Activated CD4-positive, alpha-beta T cell treated with anti-CD3 and anti-CD28 coated beads for 4 hours (primary cell): ENCODE data around the gene GNAI3.

Source experiments
- DNase-seq, 2 donors: peaks; one replicate each; pipeline ENCODE4 v3.0.0-alpha.2; 2020

The GNAI3 gene

GRCh38 chr1:109546311-109547109 lies 1.9 kb upstream of the GNAI3 start:
- DNase-seq = peak; percentile 86 to 94

DNA sequence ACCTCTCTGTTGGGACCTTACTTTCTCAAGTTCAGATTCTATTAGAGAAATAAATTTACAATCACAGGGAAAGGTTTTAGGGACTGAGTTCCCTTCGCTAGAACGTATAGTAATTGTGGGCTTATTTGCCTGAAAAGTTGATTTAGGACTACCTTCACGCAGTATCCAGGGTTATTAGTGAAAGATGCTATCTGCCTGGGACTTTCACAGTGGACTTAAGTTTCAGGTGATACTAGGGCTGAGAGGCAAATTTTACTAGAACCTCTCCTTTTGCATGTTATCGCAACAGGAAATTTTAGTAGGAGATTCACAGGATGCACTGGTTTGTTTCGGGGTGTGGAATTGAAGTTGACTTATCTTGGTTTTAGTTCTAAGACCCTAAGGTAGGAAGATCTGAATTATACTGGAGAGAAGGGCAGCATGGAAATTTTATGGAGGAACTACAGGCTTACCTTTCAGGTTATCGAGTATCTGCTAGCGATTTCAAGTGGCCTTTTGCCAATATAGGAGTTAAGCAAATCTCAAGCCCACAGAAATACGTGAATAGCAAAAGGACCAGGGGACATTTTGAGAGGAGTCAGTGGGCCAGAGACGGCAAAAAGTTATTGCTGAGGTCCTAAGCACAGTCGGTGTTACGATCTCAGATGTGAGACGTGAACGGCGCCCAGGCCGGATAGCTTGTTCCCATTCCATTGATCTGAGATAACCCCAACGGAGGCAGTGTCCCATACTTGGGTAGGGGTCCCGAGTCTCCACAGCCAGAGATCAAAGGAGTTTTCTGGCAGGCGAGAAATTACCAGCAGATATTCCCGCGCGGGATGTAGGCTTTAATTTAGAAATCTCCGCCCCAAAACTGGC lies 723 bp upstream of the GNAI3 start:
- peak; percentile 12 to 17 for DNase-seq

DNA sequence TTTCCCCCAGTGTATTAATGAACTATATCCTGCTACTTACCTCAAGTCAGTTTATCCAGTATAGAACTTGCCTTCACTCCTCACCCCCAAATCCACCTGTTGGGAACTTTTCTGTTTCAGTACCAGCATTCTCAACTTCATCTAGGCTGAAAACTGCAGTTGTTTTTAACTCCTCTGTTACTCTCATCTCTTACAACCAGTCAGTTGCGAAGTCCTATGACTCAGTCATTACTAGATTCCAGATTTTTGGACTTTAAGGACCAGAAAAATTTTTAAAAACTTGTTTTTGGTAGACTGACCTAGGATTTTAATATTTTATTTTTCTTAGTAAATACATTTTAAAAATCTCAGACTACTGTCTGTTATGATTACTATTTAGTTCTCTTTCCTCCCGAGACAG lies 8.1 kb downstream of the GNAI3 start:
- DNase-seq = no peak

GRCh38 chr1:109557520-109557919 lies 9.1 kb downstream of the GNAI3 start:
- no peak for DNase-seq

GRCh38 chr1:109559995-109560394 lies 11.6 kb downstream of the GNAI3 start:
- no peak for DNase-seq

DNA sequence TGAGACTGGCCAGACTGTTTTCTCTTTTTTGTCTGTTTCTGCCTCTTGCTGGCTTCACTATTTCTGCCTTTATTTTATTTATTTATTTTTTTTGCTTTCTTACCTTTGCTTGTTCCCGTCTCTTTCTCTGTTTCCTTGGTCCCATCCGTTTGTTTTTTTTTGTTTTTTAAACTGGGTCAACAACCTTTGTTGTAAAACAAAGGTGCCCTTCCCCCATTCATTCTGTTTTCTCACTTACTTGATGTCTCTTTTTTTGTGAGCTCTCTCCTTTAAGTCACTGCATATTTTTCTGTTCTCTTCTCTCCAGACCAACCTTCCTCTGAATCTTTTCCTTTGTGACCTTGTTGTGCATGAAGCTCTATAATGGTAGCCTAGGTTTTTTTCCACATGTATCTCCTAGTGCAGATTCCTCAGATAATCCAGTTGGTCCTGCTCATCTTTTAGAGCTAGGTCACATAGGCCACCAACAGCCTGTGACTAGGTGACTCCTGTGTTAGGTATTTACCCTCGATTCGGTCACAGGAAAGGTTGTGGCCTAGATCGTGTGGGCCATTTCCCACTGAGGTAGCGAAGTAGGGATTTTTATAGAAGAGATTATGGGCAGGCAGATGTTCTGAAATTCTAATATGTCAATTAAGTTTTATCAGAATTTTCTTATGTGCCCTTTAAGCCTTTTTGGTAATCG lies 15.9 kb downstream of the GNAI3 start:
- DNase-seq = no peak

- no peak for DNase-seq
Measured at GRCh38 chr1:109565241-109565640, 16.8 kb downstream of the GNAI3 start.

DNA sequence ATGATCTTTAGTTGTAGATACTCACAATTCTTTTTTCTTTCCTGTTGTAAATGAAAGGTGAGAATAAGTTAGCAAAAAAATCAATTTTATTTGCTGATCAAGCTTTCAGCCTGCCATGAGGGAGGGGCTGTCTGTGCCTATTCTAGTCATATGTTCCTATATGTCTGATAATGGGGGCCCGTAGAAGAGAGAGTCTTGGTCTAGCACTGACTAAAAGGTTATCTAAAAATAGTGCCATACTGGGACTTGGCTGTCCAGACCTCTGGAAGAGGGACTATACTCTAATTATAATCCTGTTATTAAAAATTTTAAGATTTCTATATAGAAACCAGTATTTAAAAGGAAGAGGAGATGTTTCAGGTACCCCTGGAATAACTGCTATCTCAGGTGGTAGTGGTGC lies 18.6 kb downstream of the GNAI3 start:
- no peak for DNase-seq

DNA sequence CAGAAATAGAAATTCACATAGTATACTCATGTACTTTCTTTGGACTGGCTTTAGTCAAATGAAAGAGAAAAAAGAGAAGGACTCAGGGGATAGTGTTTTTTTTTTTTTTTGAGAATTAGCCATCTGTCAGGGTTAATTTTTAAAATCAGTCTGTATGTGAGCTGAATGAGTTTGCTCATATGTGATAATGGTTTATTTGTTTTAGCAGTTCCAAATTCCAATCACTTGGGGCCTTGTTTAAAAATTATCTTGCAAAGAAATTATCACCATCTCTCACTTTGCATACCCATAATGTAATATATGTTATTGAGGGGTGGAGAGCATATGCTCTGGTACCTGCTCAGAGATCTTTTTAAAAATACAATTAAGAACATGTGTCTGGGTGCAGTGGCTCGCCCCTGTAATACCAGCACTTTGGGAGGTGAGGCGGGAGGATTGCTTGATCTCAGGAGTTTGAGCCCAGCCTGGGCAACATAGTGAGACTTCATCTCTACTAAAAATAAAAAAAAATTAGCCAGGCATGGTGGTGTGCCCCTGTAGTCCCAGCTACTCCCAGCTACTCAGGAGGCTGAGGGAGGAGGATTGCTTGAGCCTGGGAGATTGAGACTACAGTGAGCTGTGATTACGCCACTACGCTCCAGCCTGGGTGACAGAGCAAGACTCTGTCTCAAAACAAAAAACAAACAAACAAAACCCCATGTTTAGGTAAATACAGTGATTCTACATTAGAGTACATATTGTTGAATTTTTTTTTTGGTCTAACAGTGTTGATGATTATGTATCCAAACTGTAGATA lies 19.7 kb downstream of the GNAI3 start:
- no peak for DNase-seq

- DNase-seq = no peak
Measured at GRCh38 chr1:109569323-109569722, 20.9 kb downstream of the GNAI3 start.

DNA sequence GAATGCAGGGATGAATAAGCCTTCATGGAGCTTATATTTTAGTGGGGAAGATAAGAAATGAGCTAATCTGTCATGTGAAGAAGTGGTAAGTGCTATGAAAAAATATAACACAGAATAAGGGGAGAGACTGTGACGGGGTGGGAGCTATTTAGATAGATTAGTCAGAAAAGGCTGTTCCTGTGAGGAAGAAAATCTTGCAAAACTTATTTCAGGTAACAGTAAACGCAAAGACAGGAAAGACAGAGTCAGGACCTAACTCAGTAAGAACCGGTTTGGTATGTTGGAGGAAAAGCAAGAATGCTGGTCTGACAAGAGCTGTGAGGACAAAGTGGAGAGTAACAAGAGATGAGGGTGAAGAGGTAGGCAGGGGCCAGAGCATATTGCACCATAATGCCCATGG lies 22.0 kb downstream of the GNAI3 start:
- no peak for DNase-seq

DNA sequence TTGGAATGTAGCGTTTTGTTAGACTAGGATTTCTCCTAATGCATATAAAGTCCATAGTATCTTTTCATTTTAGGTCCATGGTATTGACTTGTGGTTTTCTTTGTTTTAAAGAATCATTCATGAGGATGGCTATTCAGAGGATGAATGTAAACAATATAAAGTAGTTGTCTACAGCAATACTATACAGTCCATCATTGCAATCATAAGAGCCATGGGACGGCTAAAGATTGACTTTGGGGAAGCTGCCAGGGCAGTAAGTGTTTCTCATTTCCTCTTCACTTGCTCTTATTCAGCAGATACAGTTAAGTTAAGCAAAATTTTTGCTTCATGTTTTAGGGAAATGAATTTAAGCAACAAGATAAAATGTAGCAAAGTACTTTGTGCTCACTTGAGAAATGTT lies 25.4 kb downstream of the GNAI3 start:
- no peak for DNase-seq

DNA sequence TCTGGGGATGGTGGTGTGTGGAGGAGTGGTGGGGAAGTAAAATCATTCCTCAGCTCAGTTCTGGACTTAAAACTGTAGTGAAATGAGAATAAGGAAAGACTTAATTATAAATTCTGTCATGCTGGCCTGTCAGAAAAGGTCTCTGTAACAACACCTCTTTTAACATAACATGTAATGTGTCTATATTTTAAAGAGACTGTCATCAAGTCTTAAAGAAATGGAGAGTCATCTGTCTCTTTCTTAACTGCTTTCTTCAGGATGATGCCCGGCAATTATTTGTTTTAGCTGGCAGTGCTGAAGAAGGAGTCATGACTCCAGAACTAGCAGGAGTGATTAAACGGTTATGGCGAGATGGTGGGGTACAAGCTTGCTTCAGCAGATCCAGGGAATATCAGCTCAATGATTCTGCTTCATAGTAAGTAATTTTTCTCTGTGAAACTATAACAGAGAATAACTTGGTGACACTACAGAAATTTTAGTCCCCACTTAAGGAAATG lies 30.6 kb downstream of the GNAI3 start:
- DNase-seq = no peak

GRCh38 chr1:109579491-109579890 lies 31.1 kb downstream of the GNAI3 start:
- DNase-seq = no peak

DNA sequence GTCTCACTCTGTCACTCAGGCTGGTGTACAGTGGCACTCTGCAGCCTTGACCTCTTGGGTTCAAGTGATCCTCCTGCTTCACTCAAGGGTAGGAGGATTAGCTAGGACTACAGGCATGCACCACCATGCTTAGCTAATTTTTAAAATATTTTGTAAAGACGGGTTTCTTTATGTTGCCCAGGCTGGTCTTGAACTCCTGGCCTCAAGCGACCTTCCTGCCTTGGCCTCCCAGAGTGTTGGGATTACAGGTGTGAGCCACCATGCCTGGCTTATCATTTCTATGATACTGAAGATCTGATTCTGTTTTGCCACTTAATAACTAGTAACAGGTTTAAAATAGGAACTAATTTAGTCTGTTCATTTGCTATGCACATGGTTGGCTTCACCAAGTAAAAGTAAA lies 33.6 kb downstream of the GNAI3 start:
- no peak for DNase-seq

DNA sequence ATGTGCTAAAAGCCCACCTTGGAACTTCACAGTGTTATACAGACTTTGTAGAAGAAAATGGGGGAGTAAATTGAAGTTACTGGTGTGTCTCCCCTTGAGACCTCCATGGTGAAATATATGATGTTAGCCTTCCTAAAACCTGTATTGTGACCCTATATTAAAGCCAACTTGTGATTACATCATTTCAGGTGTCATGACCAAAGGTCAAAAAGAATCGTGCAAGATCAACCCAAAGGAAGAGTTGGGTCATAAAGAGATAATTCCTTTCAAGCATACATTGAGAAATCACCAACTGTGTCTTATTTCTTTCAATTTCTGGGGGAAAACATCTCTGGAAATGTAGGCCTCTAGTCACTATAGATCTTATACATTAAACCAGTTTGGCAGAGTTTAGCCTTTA lies 36.4 kb downstream of the GNAI3 start:
- no peak for DNase-seq

GRCh38 chr1:109586055-109586454 lies 37.6 kb downstream of the GNAI3 start:
- DNase-seq = no peak

- no peak for DNase-seq
Measured at GRCh38 chr1:109589177-109589576, 40.8 kb downstream of the GNAI3 start.

DNA sequence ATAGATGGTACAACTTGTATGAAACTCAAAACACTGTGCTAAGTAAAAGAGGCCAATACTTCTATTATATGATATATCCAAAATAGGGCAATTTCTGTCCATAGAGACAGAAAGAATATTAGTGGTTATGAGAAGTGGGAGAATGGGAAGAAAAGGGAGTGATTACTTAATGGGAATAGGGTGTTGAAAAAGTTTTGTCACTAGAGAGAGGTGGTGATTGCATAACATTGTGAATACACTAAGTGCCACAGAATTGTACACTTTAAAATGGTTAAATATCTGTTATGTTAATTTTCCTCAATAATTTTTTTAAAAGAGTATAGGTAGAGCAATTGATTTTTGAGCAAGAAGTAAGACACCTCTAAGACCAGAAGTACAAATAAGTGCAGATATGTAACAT lies 41.3 kb downstream of the GNAI3 start:
- DNase-seq = no peak

DNA sequence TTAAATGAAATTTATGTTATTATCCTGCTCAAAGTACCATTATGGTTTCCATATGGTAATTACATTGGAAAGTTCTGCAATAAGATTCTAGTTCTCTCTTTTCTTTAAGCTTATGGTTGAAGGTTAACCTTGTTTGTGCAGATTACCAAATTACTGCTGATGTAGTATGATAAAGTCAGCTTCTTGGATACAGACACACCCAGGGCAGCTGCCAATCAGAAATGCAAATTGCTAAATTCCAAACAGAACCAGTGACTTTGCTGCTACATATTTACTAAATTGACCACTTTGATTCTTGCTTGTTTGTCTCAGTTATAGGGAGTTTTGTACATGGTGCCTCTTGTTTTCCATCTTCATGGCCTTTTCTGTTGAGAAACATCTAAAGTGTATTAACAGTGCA lies 44.5 kb downstream of the GNAI3 start:
- no peak for DNase-seq

- no peak for DNase-seq
Measured at GRCh38 chr1:109595531-109595930, 47.1 kb downstream of the GNAI3 start.

DNA sequence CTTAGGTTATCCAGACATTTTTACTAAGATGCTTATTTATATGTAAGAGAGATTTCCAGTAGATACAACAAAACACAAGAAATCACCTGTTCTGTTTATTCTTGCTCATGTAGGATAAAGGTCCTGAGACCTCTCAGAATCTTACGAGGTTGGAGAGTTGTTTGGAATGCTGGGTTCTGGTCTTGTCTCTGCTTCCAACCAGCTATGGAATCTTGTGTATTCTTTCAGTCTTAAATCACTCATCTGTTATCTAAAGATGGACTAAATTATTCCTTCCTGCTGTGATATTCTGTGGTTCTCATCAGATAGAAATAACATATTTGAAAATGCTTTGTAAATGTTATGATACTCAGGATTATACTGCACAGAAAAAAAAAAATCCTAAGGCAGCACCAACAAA lies 49.7 kb downstream of the GNAI3 start:
- DNase-seq = no peak

- DNase-seq = no peak
Measured at GRCh38 chr1:109598655-109599054, 50.2 kb downstream of the GNAI3 start.
